ENCODE results near the gene EIF1AY. TPM values are rescaled to one million over a fixed set of nuclear protein-coding genes. Genes with fewer than 3 reads are reported as not detected.

Gene EIF1AY
- total and polyA plus RNA-seq, 2 of the 13 experiments (the other 11 are each of a cell fraction or from before 2014, with no cell fraction given) = 20.9 to 53.2 TPM

GRCh38 chrY:20575531-20576121 lies at the start of gene EIF1AY (continued):
- TF ChIP-seq MAF1 (CRISPR knock-in tag; IDR thresholded peaks at IDR 0.05; ENCODE audit: borderline replicate concordance) = no peak
- TF ChIP-seq CSRNP1 (CRISPR knock-in tag; IDR thresholded peaks at IDR 0.05) = no peak
- TF ChIP-seq SRY (CRISPR knock-in tag; IDR thresholded peaks at IDR 0.05) = no peak
- TF ChIP-seq SKI (IDR thresholded peaks at IDR 0.05; ENCODE audit: partially characterized antibody) = no peak
- TF ChIP-seq ZNF552 (CRISPR knock-in tag; IDR thresholded peaks at IDR 0.05; ENCODE audit: borderline replicate concordance) = no peak
- TF ChIP-seq RARG (CRISPR knock-in tag; IDR thresholded peaks at IDR 0.05; ENCODE audit: low read depth) = no peak
- TF ChIP-seq THAP11 (CRISPR knock-in tag; IDR thresholded peaks at IDR 0.05) = peak; percentile 81
- TF ChIP-seq ZNF331 (CRISPR knock-in tag; IDR thresholded peaks at IDR 0.05) = no peak
- no peak for TF ChIP-seq EEA1 (CRISPR knock-in tag; IDR thresholded peaks at IDR 0.05; ENCODE audit: borderline replicate concordance)
- TF ChIP-seq, protein P1, sequence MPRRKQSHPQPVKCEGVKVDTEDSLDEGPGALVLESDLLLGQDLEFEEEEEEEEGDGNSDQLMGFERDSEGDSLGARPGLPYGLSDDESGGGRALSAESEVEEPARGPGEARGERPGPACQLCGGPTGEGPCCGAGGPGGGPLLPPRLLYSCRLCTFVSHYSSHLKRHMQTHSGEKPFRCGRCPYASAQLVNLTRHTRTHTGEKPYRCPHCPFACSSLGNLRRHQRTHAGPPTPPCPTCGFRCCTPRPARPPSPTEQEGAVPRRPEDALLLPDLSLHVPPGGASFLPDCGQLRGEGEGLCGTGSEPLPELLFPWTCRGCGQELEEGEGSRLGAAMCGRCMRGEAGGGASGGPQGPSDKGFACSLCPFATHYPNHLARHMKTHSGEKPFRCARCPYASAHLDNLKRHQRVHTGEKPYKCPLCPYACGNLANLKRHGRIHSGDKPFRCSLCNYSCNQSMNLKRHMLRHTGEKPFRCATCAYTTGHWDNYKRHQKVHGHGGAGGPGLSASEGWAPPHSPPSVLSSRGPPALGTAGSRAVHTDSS (CRISPR knock-in tag; conservative IDR thresholded peaks at IDR 0.05) = no peak
- TF ChIP-seq, protein P2, sequence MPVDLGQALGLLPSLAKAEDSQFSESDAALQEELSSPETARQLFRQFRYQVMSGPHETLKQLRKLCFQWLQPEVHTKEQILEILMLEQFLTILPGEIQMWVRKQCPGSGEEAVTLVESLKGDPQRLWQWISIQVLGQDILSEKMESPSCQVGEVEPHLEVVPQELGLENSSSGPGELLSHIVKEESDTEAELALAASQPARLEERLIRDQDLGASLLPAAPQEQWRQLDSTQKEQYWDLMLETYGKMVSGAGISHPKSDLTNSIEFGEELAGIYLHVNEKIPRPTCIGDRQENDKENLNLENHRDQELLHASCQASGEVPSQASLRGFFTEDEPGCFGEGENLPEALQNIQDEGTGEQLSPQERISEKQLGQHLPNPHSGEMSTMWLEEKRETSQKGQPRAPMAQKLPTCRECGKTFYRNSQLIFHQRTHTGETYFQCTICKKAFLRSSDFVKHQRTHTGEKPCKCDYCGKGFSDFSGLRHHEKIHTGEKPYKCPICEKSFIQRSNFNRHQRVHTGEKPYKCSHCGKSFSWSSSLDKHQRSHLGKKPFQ (CRISPR knock-in tag; IDR thresholded peaks at IDR 0.05; ENCODE audit: insufficient replicate concordance) = no peak
- TF ChIP-seq ZNF274 (CRISPR knock-in tag; IDR thresholded peaks at IDR 0.05) = no peak
- peak; percentile 44; the same call in 1 of the 2 replicates for TF ChIP-seq YEATS2 (CRISPR knock-in tag; IDR thresholded peaks at IDR 0.05; ENCODE audit: borderline replicate concordance)
- no peak for TF ChIP-seq CREB1 (IDR thresholded peaks at IDR 0.05)
- no peak for TF ChIP-seq CREB1 (CRISPR knock-in tag; IDR thresholded peaks at IDR 0.05)
- TF ChIP-seq GATA4 (IDR thresholded peaks at IDR 0.05; ENCODE audit: borderline replicate concordance, low read depth) = no peak
- no peak for TF ChIP-seq GTF3A (CRISPR knock-in tag; conservative IDR thresholded peaks at IDR 0.05)
- TF ChIP-seq ARID3A (IDR thresholded peaks at IDR 0.05; ENCODE audit: low read depth, low read length) = no peak
- TF ChIP-seq MBD4 (IDR thresholded peaks at IDR 0.05; ENCODE audit: borderline replicate concordance, low read length) = no peak
- no peak for TF ChIP-seq ZNF12 (CRISPR knock-in tag; IDR thresholded peaks at IDR 0.05)
- peak; percentile 62 for TF ChIP-seq HCFC1 (IDR thresholded peaks at IDR 0.05; ENCODE audit: low read depth, low read length)
- no peak for TF ChIP-seq ZNF546 (CRISPR knock-in tag; conservative IDR thresholded peaks at IDR 0.05)
- no peak for TF ChIP-seq ZNF549 (CRISPR knock-in tag; IDR thresholded peaks at IDR 0.05)
- no peak for TF ChIP-seq MAX (IDR thresholded peaks at IDR 0.05)
- TF ChIP-seq ZNF883 (CRISPR knock-in tag; IDR thresholded peaks at IDR 0.05; ENCODE audit: not compliant biosample characterization) = peak; percentile 33
- peak; percentile 43; the same call in 1 of the 2 replicates for TF ChIP-seq FOSL2 (CRISPR knock-in tag; IDR thresholded peaks at IDR 0.05)

All from HepG2 (cell line).